GM12878 (cell line): ENCODE data around the gene SCARB1. TPM values are rescaled to one million over a fixed set of nuclear protein-coding genes. Genes with fewer than 3 reads are reported as not detected.

Experiments
- BRCA1 ChIP-seq: IDR thresholded peaks from 2 replicates; pipeline ENCODE4 v1.6.1; 2011; ENCODE audit warnings: low read depth, low read length, improper control_type of control experiment
- CUX1 ChIP-seq: IDR thresholded peaks from 2 replicates; pipeline ENCODE4 v1.6.1; 2012; ENCODE audit warnings: improper control_type of control experiment, low read depth, low read length; ENCODE audit not compliant: insufficient replicate concordance
- EGR1 ChIP-seq, 2 experiments: IDR thresholded peaks; 1 replicate in 1 of 2; 2 replicates in 1 of 2; pipeline ENCODE4 v1.6.1; 2011 to 2012; ENCODE audit warnings: low read depth in 2 of 2, low read length in 2 of 2, borderline replicate concordance in 1 of 2, mild to moderate bottlenecking in 1 of 2, moderate library complexity in 1 of 2
- ETV6 ChIP-seq, 2 experiments: fragments of 450-650 bp in 1 of 2; IDR thresholded peaks in 1 of 2; conservative IDR thresholded peaks in 1 of 2; 2 replicates each; pipeline ENCODE4 v1.6.1; 2014; ENCODE audit warnings: antibody characterized with exemption in 1 of 2, borderline replicate concordance in 1 of 2, low read depth in 1 of 2, mild to moderate bottlenecking in 1 of 2, moderate library complexity in 1 of 2
- GATAD2B ChIP-seq: fragments of 450-650 bp; conservative IDR thresholded peaks from 2 replicates; pipeline ENCODE4 v1.6.1; 2017; ENCODE audit warnings: low read depth, mild to moderate bottlenecking, moderate library complexity
- HCFC1 ChIP-seq: fragments of 150-350 bp; IDR thresholded peaks from 2 replicates; pipeline ENCODE4 v1.6.1; 2014; ENCODE audit warnings: low read length
- IKZF2 ChIP-seq, 2 experiments: fragments of 450-650 bp; IDR thresholded peaks; 2 replicates each; pipeline ENCODE4 v1.6.1; 2017; ENCODE audit warnings: mild to moderate bottlenecking in 2 of 2, moderate library complexity in 2 of 2
- MTA3 ChIP-seq: IDR thresholded peaks from 2 replicates; pipeline ENCODE4 v1.6.1; 2012; ENCODE audit warnings: low read length, inconsistent platforms, borderline replicate concordance
- POLR2A ChIP-seq: IDR thresholded peaks from 2 replicates; pipeline ENCODE4 v1.6.1; 2011; ENCODE audit warnings: low read depth, mild to moderate bottlenecking, low read length
- POLR2AphosphoS5 ChIP-seq: IDR thresholded peaks from 2 replicates; pipeline ENCODE4 v1.6.1; 2011; ENCODE audit warnings: mild to moderate bottlenecking, low read length, inconsistent platforms
- RELB ChIP-seq: fragments of 450-650 bp; IDR thresholded peaks from 2 replicates; pipeline ENCODE4 v1.6.1; 2017; ENCODE audit warnings: low read depth, mild to moderate bottlenecking, moderate library complexity
- REST ChIP-seq: IDR thresholded peaks from 2 replicates; pipeline ENCODE4 v1.6.1; 2012; ENCODE audit warnings: mild to moderate bottlenecking, low read depth, low read length
- RUNX3 ChIP-seq: IDR thresholded peaks from 2 replicates; pipeline ENCODE4 v1.6.1; 2012; ENCODE audit warnings: low read length, inconsistent platforms
- SMAD5 ChIP-seq: IDR thresholded peaks from 2 replicates; pipeline ENCODE4 v1.6.1; 2016; ENCODE audit warnings: antibody characterized with exemption, low read depth
- SRF ChIP-seq, 2 experiments: IDR thresholded peaks; 2 replicates each; pipeline ENCODE4 v1.6.1; 2011; ENCODE audit warnings: low read depth in 2 of 2, low read length in 2 of 2, mild to moderate bottlenecking in 1 of 2, moderate library complexity in 1 of 2
- YBX1 ChIP-seq: fragments of 450-650 bp; IDR thresholded peaks from 2 replicates; pipeline ENCODE4 v1.6.1; 2016; ENCODE audit warnings: antibody characterized with exemption
- ZNF207 ChIP-seq: fragments of 450-650 bp; IDR thresholded peaks from 2 replicates; pipeline ENCODE4 v1.6.1; 2014; ENCODE audit warnings: antibody characterized with exemption, mild to moderate bottlenecking, borderline replicate concordance
- ZNF384 ChIP-seq: IDR thresholded peaks from 2 replicates; pipeline ENCODE4 v1.6.1; 2012; ENCODE audit warnings: low read depth, mild to moderate bottlenecking, low read length, improper control_type of control experiment, borderline replicate concordance
- polyA plus RNA-seq, 11 experiments: library from polyadenylated mRNA; depleted of rRNA in 4 of 11; unstranded in 6 of 11; stranded (reverse) in 5 of 11; fragments of >200 nt; fragmentation: Nextera tagmentation in 4 of 11; fragmentation: Illumina TruSeq in 1 of 11; extraction: Ambion mirVana in 4 of 11; extraction: Trizol in 1 of 11; gene quantifications; 1 replicate in 1 of 11; 2 replicates in 10 of 11; pipeline versions ENCODE4 v1.2.1 to v1.2.3, GENCODE V29; 2011 to 2016; ENCODE audit warnings: inconsistent platforms in 2 of 11, missing spikeins in 2 of 11, low read depth in 1 of 11
- total RNA-seq, 4 experiments: library from RNA; depleted of rRNA in 3 of 4; stranded (reverse); fragments of >200 nt in 3 of 4; fragmentation: Illumina TruSeq in 1 of 4; extraction: Trizol in 1 of 4; gene quantifications; 2 replicates each; pipeline versions ENCODE4 v1.2.1 to v1.2.3, GENCODE V29; 2013 to 2021

Gene SCARB1
- total and polyA plus RNA-seq, 10 of the 15 experiments (the other 5 are each of a cell fraction or from before 2014, with no cell fraction given), result 0.34 to 104 (median 63.1) TPM

- TF ChIP-seq BRCA1, result no peak
- no peak for TF ChIP-seq MTA3
- TF ChIP-seq HCFC1, result no peak; the same call in 1 of the 2 replicates
- peak; percentile 42; the same call in 1 of the 2 replicates for TF ChIP-seq ZNF207
- TF ChIP-seq POLR2A, result no peak
- TF ChIP-seq SRF (IDR thresholded peaks at IDR 0.05; ENCODE audit: low read depth in 2 of 2, low read length in 2 of 2), result no peak
- no peak for TF ChIP-seq SMAD5
- no peak for TF ChIP-seq ZNF384
- peak; percentile 59; the same call in 1 of the 2 replicates for TF ChIP-seq GATAD2B
- TF ChIP-seq RELB, result peak; percentile 16; the same call in 1 of the 2 replicates
- TF ChIP-seq POLR2AphosphoS5, result no peak
- no peak for TF ChIP-seq EGR1 (IDR thresholded peaks at IDR 0.05; ENCODE audit: borderline replicate concordance in 1 of 2, low read depth in 2 of 2, low read length in 2 of 2)
- no peak for TF ChIP-seq YBX1
- no peak for TF ChIP-seq IKZF2 (IDR thresholded peaks at IDR 0.05)
- no peak for TF ChIP-seq ETV6 (conservative IDR thresholded peaks at IDR 0.05 in 1 of 2, IDR thresholded peaks at IDR 0.05 in 1 of 2; ENCODE audit: borderline replicate concordance in 1 of 2, low read depth in 1 of 2)
- TF ChIP-seq RUNX3, result peak; percentile 48; the same call in 1 of the 2 replicates
- TF ChIP-seq REST, result no peak
- peak; percentile 40 for TF ChIP-seq CUX1
Measured at GRCh38 chr12:124771462-124772288, 92.0 kb downstream of the SCARB1 start (continued).
